GM21619 (cell line): ENCODE measurements around the gene SPC24.
A peak's percentile ranks its signal among the peaks of the same experiment; 100 is the strongest.
"Not testable (repeated sequence)": the region's sequence is repeated elsewhere in the genome, so short reads cannot be mapped to it uniquely, and the experiment has no call there.

ENCODE experiments used
- ATAC-seq: cut with Tn5 transposase; IDR thresholded peaks from one replicate; pipeline ENCODE4 v1.9.1; 2021; ENCODE audit not compliant: unreplicated experiment

Gene SPC24

DNA sequence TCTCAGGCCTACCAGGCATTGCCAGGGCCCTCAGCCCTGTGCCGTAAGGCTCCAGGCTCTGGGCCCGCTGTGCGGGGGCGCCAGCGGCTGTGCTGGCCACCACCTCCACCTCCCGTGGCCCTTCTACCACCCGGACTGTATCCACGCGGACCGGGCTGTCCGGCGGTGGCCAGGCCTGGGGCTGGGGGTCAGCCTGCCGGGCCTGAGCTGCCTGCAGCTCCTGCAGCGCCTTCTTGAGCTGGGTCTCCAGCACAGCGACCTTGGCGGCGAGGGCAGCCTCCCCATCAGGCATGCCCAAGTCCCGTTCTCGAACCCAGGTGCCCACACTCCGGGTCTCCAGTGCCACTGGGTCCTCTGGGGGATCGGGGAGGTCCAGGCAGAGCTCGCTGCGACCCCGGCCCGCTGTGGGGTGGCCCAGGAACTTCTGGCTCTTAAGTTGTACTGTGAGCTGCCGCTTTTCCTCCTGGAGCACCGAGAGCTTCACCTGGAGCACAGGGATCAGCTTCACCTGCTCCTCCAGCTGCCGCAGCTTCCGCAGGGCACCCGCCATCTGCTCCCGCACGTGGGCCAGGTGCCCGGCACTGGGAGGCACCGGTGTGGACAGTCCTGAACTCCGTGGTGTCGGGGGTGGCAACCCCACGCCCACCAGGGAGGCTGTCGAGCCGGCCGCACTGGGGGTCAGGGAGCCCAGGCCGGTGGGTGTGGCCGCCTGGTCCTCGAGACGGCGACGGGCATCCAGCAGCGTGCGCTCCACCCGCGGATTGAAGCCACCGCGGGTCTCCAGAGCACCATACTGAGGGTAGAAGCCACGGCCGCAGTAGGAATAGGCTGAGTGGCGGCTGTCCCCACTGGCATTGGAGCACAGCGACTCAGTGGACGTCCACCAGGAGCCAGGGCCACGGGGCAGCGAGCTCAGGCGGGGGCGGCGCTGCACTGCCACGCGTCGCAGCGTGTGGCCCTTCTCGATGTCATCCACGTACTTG lies 37.7 kb upstream of the SPC24 start:
- no peak for ATAC-seq

DNA sequence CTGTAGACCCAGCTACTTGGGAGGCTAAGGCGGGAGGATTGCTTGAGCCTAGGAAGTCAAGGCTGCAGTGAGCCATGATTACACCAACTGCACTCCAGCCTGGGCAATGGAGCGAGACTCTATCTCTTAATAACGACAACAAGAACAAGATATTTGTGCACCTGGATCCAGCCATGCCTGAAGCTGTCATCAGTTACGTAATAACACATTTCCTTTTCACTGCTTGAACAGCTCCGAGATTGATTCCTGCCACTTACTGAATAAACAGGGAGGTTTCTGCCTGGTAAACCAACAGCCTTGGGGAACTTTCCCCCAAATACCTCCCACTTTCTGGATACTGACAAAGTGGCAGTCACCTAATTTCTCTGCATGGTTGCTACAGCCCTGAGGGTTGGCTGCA lies 36.4 kb upstream of the SPC24 start:
- no peak for ATAC-seq

DNA sequence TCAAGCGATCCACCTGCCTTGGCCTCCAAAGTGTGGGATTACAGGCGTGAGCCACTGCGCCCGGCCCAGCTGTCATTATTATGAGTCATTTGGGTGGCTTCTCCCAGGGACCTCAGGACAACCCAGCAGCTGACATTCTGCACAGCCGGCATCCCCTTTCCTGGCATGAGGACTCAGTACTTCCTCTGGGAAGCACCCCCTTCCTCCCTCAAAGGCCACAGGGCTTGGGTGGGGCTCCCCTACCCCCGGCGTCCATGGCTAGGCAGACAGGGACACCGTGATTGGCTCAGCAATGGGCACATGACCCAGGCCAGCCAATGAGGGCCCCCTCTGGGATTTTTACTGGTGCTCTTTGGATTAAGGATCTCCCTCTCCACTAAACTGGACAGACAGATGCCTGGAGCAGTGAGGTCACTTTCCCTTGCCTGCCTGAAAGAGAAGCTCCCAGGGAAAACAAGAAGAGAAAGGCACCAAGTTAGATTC lies 35.7 kb upstream of the SPC24 start:
- ATAC-seq = no peak

DNA sequence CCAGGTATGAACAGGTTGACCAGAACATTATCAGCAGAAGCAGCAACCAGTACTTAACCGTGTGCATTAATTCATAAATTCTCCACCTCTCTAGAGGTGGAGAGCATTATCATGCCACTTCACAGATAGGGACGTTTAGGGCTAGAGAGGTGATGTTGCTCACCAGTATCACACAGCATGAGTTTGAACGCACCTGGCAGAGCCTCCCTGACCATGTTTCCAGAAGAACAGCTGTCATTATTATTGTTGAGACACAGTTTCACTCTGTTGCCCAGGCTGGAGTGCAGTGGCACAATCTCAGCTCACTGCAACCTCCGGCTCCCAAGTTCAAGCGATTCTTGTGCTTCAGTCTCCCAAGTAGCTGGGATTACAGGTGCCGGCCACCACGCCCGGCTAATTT lies 34.9 kb upstream of the SPC24 start:
- no peak for ATAC-seq

DNA sequence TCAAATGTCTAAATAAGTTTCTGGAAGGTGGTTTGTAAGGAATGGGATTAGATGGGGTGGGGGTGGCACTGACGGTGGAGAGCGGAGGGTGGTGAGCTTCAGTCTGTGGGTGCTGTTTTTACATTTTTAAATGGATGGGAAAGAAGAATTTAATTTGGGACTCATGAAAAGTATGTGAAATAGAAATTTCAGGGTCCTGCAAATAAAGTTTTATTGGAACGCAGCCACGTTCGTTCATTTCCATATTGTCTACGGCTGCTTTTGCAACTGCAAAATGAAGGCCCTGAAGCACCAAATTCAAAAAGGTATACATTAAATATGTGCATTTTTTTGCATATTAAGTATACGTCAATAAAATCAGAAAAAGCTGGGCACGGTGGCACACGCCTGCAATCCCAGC lies 31.9 kb upstream of the SPC24 start:
- ATAC-seq = no peak

DNA sequence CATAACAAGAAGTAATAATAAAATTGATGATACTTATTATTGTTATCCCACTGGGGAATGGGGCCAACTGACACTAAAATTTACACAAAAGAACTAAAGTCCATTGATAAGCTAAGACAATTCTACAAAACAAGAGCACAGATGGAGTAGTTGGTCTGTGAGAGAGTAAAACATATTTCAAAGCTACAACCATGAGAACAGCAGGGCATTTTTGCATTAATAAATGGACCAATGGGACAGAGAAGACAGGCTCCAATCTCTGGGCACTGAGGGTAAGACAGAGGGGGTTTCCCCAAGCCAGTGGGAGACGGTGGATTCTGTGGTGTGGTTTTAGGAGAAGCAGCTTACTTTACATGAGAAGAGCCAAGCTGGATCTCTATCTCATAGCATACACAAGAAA lies 27.4 kb upstream of the SPC24 start:
- ATAC-seq = no peak

DNA sequence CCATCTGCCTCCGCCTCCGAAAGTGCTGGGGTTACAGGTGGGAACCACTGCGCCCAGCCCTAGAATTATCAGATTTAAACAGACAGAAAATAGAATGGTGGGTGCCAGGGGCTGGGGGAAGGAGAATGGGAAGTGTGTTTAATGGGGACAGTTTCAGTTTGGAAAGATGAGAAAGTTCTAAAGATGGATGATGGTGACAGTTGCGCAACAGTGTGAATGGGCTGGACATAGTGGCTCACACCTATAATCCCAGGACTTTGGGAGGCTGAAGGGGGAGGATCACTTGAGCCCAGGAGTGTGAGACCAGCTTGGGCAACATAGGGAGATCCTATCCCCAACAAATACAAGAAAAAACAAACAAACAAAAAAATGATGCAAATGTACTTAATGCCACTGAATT lies 25.9 kb upstream of the SPC24 start:
- no peak for ATAC-seq

DNA sequence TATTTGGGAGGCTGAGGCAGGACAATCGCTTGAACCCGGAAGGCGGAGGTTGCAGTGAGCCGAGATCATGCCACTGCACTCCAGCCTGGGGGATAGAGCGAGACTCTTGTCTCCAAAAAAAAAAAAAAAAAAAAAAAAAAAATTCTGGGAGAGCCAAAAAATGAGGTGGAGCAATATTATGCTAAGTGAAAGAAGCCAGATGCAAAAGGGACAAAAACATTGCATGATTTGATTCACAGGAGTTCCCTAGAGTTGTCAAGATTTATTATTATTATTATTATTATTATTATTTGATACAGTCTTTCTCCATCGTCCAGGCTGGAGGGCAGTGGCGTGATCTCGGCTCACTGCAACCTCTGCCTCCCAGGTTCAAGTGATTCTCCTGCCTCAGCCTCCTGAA lies 25.4 kb upstream of the SPC24 start:
- ATAC-seq = not testable (repeated sequence)

DNA sequence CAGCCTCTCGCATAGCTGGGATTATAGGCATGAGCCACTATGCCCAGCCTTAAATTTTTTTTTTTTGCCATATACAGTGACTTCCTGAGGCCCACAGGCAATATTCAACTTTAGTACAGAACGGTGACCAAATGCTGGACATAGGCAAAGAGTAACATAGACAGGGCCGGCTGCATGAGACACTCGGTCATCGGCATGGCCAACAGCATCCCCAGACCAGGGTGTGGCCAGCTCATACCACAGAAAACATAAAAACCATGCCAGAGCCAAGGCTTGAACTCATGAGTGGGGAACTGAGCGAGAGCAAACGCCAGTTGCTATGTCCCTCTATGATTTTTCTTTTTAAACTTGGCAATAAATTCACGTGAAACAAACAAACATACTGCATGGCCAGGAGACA lies 24.8 kb upstream of the SPC24 start:
- no peak for ATAC-seq

DNA sequence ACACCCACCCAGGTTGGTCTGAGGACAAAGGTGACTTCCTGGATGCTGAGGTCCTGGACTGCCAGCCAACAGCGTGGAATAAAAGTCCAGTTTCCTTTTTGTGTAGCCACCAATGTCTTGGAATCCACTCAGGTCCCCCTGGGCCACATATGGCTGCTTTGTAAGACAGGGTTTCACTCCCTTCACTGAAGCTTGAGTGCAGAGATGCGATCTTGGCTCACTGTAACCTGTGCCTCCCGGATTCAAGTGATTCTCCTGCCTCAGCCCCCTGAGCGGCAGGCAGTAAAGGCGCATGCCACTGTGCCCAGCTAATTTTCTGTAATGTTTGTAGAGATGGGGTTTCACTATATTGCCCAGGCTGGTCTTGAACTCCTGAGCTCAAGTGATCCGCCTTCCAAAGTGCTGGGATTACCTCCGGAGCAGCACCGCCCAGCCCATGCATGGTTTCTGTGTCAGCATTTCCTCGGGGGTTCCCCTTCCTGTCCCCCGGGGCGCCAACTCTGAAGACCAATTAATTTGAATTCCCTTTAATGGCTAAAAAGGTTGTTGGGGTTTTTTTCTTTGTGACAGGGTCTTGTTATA lies 24.2 kb upstream of the SPC24 start:
- peak; percentile 57 for ATAC-seq

DNA sequence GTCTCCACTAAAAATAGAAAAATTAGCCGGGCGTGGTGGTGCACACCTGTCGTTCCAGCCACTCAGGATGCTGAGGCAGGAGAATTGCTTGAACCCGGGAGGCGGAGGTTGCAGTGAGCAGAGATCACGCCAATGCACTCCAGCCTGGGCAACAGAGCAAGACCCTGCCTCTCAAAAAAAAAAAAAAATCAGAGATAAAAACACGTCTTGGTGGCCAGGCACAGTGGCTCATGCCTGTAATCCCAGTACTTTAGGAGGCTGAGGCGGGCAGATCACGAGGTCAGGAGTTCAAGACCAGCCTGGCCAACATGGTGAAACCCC lies 23.5 kb upstream of the SPC24 start:
- ATAC-seq = not testable (repeated sequence)

DNA sequence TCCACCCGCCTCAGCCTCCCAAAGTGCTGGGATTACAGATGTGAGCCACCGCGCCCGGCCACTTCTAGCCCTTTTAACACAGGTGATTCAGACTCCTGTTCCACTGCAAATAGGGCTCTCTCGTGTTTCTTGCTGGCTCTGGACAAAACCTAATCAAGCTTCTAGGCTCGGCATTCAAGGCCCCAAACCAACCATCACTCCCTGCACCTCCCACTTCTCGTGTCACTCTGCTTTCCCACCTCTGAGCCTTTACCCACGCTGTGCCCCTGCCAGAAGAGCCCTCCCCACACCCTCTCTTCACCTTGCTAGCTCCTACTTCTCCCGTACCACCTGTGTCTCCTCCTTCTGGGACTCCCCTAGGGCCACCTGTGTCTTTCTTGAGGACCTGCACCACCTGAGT lies 22.0 kb upstream of the SPC24 start:
- no peak for ATAC-seq

DNA sequence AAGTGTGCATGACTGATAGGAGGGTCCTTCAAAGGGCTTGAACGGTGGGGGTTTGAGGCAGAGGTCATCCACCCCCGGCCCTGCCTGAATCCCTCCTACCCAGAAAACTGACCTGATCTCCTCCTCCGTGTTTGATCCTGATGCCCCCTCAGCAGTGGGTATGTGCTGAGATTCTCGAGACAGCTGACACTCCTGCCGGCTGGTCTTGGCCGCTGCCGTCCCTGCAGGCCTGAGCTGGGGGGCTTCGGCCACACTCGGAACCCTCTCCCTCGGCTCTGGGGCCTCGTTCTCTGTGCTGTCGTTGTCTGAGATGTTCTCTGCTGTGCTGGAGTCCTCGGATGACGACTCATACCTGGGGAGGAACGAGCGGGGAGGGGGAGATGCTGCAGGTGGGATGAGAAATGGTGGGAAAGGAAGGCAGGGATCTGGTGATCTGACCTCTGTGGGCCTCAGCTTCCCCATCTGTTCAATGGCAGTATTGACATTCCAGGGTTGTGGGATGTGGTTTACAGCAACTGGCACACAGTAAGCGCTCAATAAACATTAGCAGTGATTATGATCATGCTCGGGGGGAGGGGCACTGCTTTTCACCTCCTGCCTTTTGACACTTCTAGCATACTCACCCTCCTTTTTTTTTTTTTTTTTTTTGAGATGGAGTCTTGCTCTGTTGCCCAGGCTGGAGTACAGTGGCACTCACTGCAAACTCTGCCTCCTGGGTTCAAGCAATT lies 21.0 kb upstream of the SPC24 start:
- no peak for ATAC-seq

DNA sequence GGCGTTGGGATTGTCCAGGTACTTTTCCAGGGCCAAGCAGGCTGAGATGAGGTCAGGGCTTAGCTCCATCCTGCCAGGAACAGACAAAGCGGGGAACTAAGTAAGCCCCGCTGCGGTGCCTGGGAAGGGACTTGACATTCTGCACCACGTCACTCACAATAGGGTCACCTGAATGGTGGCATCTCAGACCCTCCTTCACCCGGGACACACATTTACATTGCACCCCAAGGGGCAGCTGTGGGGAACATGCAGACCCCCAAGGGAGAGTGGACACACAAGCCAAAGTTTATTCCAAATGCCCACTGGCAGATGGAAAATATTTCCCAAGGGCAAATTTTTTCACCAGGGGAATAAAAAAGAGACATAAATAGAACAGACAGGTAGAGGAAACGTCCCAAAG lies 20.3 kb upstream of the SPC24 start:
- ATAC-seq = no peak

DNA sequence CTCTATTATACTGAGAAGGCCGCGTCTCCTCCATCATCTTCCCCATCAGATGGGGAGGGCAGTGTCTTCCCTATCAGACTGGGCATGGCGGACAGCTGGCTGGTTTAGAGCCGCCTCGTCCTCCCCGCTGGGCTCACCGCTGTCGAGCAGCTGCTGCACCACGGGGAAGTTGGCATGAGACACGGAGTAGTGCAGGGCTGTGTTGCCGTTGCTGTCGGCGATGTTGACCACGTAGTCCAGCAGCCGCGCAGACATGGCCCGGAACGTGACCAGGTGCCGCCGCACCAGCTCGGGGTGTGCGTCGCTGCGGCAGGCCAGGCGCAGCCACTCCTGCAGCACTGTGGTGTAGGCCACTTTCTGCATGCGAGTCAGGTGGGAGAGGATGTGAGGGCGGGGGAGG lies 18.8 kb upstream of the SPC24 start:
- no peak for ATAC-seq

DNA sequence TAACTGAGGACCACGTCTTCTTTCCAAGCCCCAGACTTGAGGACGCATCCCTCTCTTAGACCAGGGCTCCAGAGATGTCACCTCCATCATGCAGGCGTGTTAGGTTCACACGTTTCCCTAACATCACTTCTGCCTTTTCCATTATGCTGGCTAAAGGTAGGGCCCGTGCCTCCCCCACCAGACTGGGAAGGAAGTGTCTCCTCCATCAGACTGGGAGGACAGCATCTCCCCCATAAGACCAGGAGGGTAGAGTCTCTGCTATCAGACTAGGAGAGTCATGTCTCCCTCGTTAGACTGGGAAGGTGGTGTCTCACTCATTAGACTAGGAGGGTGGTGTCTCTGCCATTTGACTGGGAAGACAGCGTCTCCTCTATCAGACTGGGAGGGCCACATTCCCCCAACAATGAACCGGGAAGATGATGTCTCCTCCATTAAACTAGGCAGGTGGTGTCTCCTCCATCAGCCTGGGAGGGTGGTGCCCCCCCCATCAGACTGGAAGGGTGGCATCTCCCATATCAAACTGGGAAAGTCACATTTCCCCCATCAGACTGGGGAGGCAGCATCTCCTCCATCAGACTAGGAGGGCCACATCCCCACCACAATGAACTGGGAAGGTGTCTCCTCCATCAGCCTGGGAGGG lies 18.1 kb upstream of the SPC24 start:
- no peak for ATAC-seq

DNA sequence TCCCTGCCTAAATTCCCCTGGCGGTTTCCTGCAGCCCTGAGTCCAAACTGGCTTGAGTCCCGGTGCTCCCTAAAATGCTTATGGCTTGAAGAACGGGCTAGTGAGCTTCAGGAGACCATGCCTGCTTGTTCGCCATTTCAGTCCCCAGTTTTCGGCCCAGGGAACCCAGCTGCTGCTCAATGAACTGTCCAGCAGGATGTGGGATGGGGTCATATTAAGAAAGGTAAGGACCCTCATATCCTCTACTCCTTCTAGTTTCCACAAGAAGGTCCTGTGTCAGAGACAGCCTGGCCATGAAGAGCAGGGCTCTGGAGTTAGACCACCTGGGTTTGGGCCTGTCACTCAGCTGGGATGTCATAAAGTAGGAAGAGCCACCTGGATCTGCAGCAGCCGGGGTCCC lies 17.0 kb upstream of the SPC24 start:
- ATAC-seq = no peak

DNA sequence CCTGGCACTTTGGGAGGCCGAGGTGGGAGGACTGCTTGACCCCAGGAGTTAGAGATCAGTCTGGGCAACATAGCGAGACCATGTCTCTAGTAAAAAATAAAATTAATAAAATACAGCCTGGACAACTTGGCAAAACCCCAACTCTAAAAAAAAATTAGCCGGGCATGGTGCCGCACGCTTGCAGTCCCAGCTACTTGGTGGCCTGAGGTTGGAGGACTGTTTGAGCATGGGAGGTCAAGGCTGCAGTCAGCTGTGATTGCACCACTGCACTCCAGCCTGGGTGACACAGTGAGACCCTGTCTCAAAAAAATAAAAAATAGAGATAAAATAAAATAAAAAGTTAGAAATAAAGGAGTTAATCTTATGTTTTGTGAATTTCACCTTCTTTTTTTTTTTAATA lies 15.6 kb upstream of the SPC24 start:
- no peak for ATAC-seq

DNA sequence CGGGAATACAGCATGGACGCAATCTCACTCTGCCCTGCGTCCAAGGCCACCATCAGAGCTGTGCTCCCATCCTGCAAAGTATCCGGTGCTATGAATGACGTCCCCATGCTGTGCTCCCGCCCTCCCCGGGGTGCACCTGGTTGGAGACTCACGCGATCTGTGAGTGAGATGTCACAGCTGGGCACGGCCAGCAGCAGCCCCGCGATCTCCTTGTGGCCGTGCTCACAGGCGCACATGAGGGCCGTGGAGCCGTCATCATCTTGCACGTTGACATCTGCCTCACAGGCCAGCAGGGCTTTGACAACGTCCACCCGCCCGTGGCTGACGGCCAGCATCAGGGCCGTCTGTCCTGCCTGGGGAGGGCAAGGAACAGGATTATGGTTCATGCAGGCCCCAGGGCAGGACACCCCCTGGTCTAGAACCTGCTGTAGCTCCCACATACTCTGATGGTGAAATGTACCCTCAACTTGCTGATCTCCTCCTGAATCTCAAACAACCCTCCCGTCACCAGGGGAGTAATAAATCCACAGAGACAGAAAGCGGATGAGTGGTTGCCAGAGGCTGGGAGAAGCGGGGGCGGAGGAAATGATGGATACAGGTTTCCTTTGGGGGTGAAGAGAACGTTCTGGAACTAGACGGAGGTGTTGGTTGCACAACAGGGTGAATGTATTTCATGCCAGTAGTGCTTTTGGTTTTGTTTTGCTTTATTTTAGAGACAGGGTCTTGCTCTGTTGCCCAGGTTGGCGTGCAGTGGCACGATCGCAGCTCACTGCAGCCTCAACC lies 14.5 kb upstream of the SPC24 start:
- ATAC-seq = no peak

DNA sequence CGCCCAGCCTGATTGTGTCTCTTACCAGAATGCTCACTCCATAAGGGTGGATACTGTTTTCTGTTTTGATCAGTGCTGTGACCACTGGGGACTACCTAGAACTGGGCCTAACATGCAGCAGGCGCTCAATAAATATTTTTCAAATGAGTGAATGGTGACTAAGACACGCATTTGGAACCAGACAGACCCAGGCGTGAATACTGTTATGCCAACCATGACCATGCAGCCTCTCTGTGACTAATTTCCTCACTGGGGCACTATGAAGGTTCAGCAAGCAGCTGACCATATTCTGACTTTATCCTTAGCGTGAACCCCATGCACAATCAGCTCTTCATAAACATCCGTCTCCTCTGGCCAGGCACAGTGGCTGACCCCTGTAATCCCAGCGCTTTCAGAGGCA lies 13.0 kb upstream of the SPC24 start:
- no peak for ATAC-seq
